PFSK-1 (cell line): Measurements from ENCODE around the gene CHST2.

Experiments used
- FOXP2 ChIP-seq: optimal IDR thresholded peaks from 2 replicates; pipeline ENCODE3; 2011; ENCODE audit warnings: borderline replicate concordance, control low read depth, inconsistent platforms; ENCODE audit not compliant: insufficient read depth; ENCODE audit errors: extremely low read length, extremely low read depth
- POLR2AphosphoS5 ChIP-seq: IDR thresholded peaks from 2 replicates; pipeline ENCODE4 v1.6.1; 2012; ENCODE audit warnings: low read depth, mild to moderate bottlenecking, control low read depth, low read length, moderate library complexity
- REST ChIP-seq, 2 experiments: IDR thresholded peaks; 2 replicates each; pipeline versions ENCODE4 v1.6.1 to v1.8.0; 2011 to 2012; ENCODE audit warnings: low read depth in 2 of 2, low read length in 2 of 2, control low read depth in 1 of 2, inconsistent platforms in 1 of 2, mild to moderate bottlenecking in 1 of 2, moderate library complexity in 1 of 2; ENCODE audit not compliant: insufficient read depth in 1 of 2
- SIN3A ChIP-seq: IDR thresholded peaks from 2 replicates; pipeline ENCODE4 v1.6.1; 2012; ENCODE audit warnings: mild to moderate bottlenecking, low read length, moderate library complexity, borderline replicate concordance; ENCODE audit not compliant: insufficient read depth
- TAF1 ChIP-seq: IDR thresholded peaks from 2 replicates; pipeline ENCODE4 v1.6.1; 2012; ENCODE audit warnings: low read length, control low read depth, borderline replicate concordance; ENCODE audit not compliant: insufficient read depth

GRCh38 chr3:143081844-143082778 lies 37.5 kb upstream of the CHST2 start:
- no peak for TF ChIP-seq SIN3A
- no peak for TF ChIP-seq REST (IDR thresholded peaks at IDR 0.05; ENCODE audit: insufficient read depth in 1 of 2, low read depth in 2 of 2, low read length in 2 of 2)
- no peak for TF ChIP-seq POLR2AphosphoS5
- TF ChIP-seq TAF1, result no peak
- TF ChIP-seq FOXP2, result no peak
